Endothelial cell of umbilical vein (primary cell): ENCODE results near the gene VAV2. TPM values are rescaled to one million over a fixed set of nuclear protein-coding genes. Genes with fewer than 3 reads are reported as not detected.

Experiments used
- BruUV-seq: library from RNA; stranded (reverse); fragments of 400-500 nt; replicated peaks from 2 replicates; lab custom pipeline; 2021; lab: Mats Ljungman, UMichigan
- CTCF ChIA-PET: fragments of 300-600, 350-600 bp; sonication (Branson Sonifier 250); formaldehyde crosslinking; loops from one replicate; lab custom pipeline; 2021; ENCODE audit warnings: antibody characterized with exemption, inconsistent platforms; lab: Charles Lee
- POLR2A ChIA-PET: fragments of 300-600, 350-600 bp; sonication (Branson Sonifier 250); formaldehyde crosslinking; loops from one replicate; lab custom pipeline; 2021; ENCODE audit warnings: antibody characterized with exemption, inconsistent platforms; lab: Charles Lee
- DNase-seq: peaks from one replicate; pipeline ENCODE4 v3.0.0-alpha.2; 2011; ENCODE audit warnings: low read depth, low spot score
- FAIRE-seq: peaks from 2 replicates; lab custom pipeline; 2011; peaks lifted over from hg19 to GRCh38; lab: Jason Lieb, UNC
- H2AFZ ChIP-seq: 2 replicates; pipeline ENCODE4 v1.6.0; 2012; ENCODE audit warnings: low read depth, low read length, control low read depth, inconsistent platforms
- H3K27ac ChIP-seq: 2 replicates; pipeline ENCODE4 v1.5.1; 2011; ENCODE audit warnings: low read depth, mild to moderate bottlenecking, control low read depth, low read length, moderate library complexity; ENCODE audit not compliant: insufficient read depth
- H3K27me3 ChIP-seq, 2 experiments: 2 replicates each; pipeline versions ENCODE4 v1.6.0 to v1.6.1; 2011; ENCODE audit warnings: low read length in 2 of 2, mixed read lengths in 1 of 2; ENCODE audit not compliant: control insufficient read depth in 2 of 2, insufficient read depth in 2 of 2
- H3K36me3 ChIP-seq, 2 experiments: 2 replicates in 1 of 2; 3 replicates in 1 of 2; pipeline ENCODE4 v1.5.1; 2011; ENCODE audit warnings: low read length in 2 of 2, mild to moderate bottlenecking in 1 of 2, moderate library complexity in 1 of 2; ENCODE audit not compliant: control insufficient read depth in 2 of 2, insufficient read depth in 2 of 2; ENCODE audit errors: extremely low read depth in 1 of 2
- H3K4me1 ChIP-seq: 3 replicates; pipeline ENCODE4 v1.5.1; 2011; ENCODE audit warnings: mild to moderate bottlenecking, low read length; ENCODE audit not compliant: control insufficient read depth, insufficient read depth; ENCODE audit errors: extremely low read depth
- H3K4me2 ChIP-seq: 2 replicates; pipeline ENCODE4 v1.6.1; 2011; ENCODE audit warnings: low read length, control low read depth, mixed read lengths; ENCODE audit not compliant: insufficient read depth
- H3K4me3 ChIP-seq, 3 experiments: fragments of 200-600 bp in 1 of 3; sonication (generic), shearing (Covaris generic) in 1 of 3; replicated peaks in 1 of 3; 2 replicates each; pipeline ENCODE4 v1.5.1; 2011 to 2016; ENCODE audit warnings: control low read depth in 3 of 3, low read length in 3 of 3, mild to moderate bottlenecking in 2 of 3, inconsistent platforms in 1 of 3, low read depth in 1 of 3, moderate library complexity in 1 of 3; ENCODE audit not compliant: insufficient read depth in 1 of 3
- H3K79me2 ChIP-seq: 2 replicates; pipeline ENCODE4 v1.6.0; 2012; ENCODE audit warnings: low read length, inconsistent platforms; ENCODE audit not compliant: control insufficient read depth, insufficient read depth
- H3K9ac ChIP-seq: replicated peaks from 2 replicates; pipeline ENCODE3; 2011; ENCODE audit warnings: low read length, control low read depth; ENCODE audit not compliant: insufficient read depth; ENCODE audit errors: extremely low read depth
- H3K9me1 ChIP-seq: replicated peaks from 3 replicates; pipeline ENCODE4 v1.6.0; 2011; ENCODE audit warnings: mild to moderate bottlenecking, low read length; ENCODE audit not compliant: control insufficient read depth, insufficient read depth; ENCODE audit errors: extremely low read depth
- H3K9me3 ChIP-seq: replicated peaks from 2 replicates; pipeline ENCODE4 v1.5.1; 2012; ENCODE audit warnings: low read length, inconsistent platforms; ENCODE audit not compliant: control insufficient read depth, insufficient read depth
- H4K20me1 ChIP-seq: replicated peaks from 2 replicates; pipeline ENCODE3; 2011; ENCODE audit warnings: mild to moderate bottlenecking, low read length; ENCODE audit not compliant: control insufficient read depth, insufficient read depth; ENCODE audit errors: extremely low read depth
- JUN ChIP-seq: IDR thresholded peaks from 2 replicates; pipeline ENCODE4 v1.6.1; 2011; ENCODE audit warnings: borderline replicate concordance, low read depth; ENCODE audit not compliant: insufficient read length, insufficient read depth
- POLR2A ChIP-seq: IDR thresholded peaks from 2 replicates; pipeline ENCODE4 v1.6.1; 2012; ENCODE audit warnings: low read depth, mild to moderate bottlenecking, control low read depth, low read length
- POLR2AphosphoS5 ChIP-seq: IDR thresholded peaks from 2 replicates; pipeline ENCODE4 v1.6.1; 2012; ENCODE audit warnings: low read depth, mild to moderate bottlenecking, control low read depth, low read length, moderate library complexity; ENCODE audit not compliant: insufficient read depth
- dilution Hi-C: fragments of 300-500 bp; cut with MboI; formaldehyde crosslinking; loops from one replicate; pipeline ENCODE4 v1.15.0; 2019; ENCODE audit warnings: low sequenced_read_pairs; ENCODE audit not compliant: extremely low pct_ligation_motif_present
- intact Hi-C: fragments of 100-400 bp; cut with micrococcal nuclease; formaldehyde crosslinking; loops from one replicate; pipeline ENCODE4 v1.10.0; 2022
- polyA plus RNA-seq, 4 experiments: library from polyadenylated mRNA; depleted of rRNA in 3 of 4; stranded (reverse) in 3 of 4; unstranded in 1 of 4; fragments of >200 nt; gene quantifications; 2 replicates each; pipeline versions ENCODE4 v1.2.1 to v1.2.3, GENCODE V29; 2011 to 2012; ENCODE audit warnings: missing spikeins in 1 of 4
- total RNA-seq: library from RNA; stranded (reverse); gene quantifications from 2 replicates; pipeline ENCODE4 v1.2.3, GENCODE V29; 2021

The VAV2 gene
- total and polyA plus RNA-seq, 2 donors (not counting 3 experiments of a cell fraction or from before 2014, with no cell fraction given), result 10.6 to 30.6 TPM

GRCh38 chr9:133932181-133932580 is 59.9 kb downstream of the VAV2 start:
- peak; percentile 94 for FAIRE-seq
- CTCF ChIA-PET, result interaction anchor here (0.7 to 2.3 kb wide), 5 partner anchors 9 to 61 kb away, joined by 3 to 10 read pairs (median 5); no protein-coding TSS in a partner anchor
- no peak overlapping the region for H3K4me3 ChIP-seq
- H3K9me3 ChIP-seq, result no peaks in the 10 kb centered on the region
- POLR2A ChIA-PET, result interaction anchor here (1.0 kb wide), 1 partner anchor 13 kb away, joined by 3 read pairs; no protein-coding TSS in a partner anchor
- BruUV-seq, result no TSS peak
- H3K79me2 ChIP-seq, result peaks cover 40% of the 10 kb centered on the region
- peak overlapping the region; percentile 10 for H3K9ac ChIP-seq
- peak overlapping the region; percentile 6 for H3K27ac ChIP-seq
- H2AFZ ChIP-seq, result no peak overlapping the region
- TF ChIP-seq JUN (no peak), POLR2AphosphoS5 (peak; percentile 35)
- no peaks in the 10 kb centered on the region for H3K36me3 ChIP-seq
- DNase-seq, result peak; percentile 88
- peak overlapping the region; percentile 23 for H3K4me2 ChIP-seq
- H3K27me3 ChIP-seq, result no peaks in the 10 kb centered on the region
- H3K9me1 ChIP-seq, result no peaks in the 10 kb centered on the region
- peaks cover 26% of the 10 kb centered on the region for H3K4me1 ChIP-seq
- intact Hi-C loops (loop anchor here (1.0 to 2.0 kb wide), 3 partner anchors 12 to 59 kb away; no protein-coding TSS in a partner anchor), dilution Hi-C loops (no loop called here)
- no peaks in the 10 kb centered on the region for H4K20me1 ChIP-seq

- H3K9me1 ChIP-seq, result no peaks in the 10 kb centered on the region
- H3K4me2 ChIP-seq, result no peak overlapping the region
- ChIA-PET CTCF (interaction anchor here (1.7 to 2.3 kb wide), 2 partner anchors 14 to 63 kb away, joined by 9 to 10 read pairs; no protein-coding TSS in a partner anchor), POLR2A (no interaction called here)
- no peaks in the 10 kb centered on the region for H3K36me3 ChIP-seq
- no peak overlapping the region for H3K9ac ChIP-seq
- no peak for FAIRE-seq
- no TSS peak for BruUV-seq
- intact Hi-C loops, result no loop called here
- H3K9me3 ChIP-seq, result no peaks in the 10 kb centered on the region
- H4K20me1 ChIP-seq, result no peaks in the 10 kb centered on the region
- H2AFZ ChIP-seq, result no peak overlapping the region
- dilution Hi-C loops, result no loop called here
- no peaks in the 10 kb centered on the region for H3K27me3 ChIP-seq
- peaks cover 24% of the 10 kb centered on the region for H3K4me1 ChIP-seq
- no peak overlapping the region for H3K4me3 ChIP-seq
- H3K27ac ChIP-seq, result no peak overlapping the region
- TF ChIP-seq POLR2A, result no peak
- peaks cover 48% of the 10 kb centered on the region for H3K79me2 ChIP-seq
- DNase-seq, result no peak
These were observed 61.2 kb downstream of the VAV2 start for GRCh38 chr9:133930682-133931485.
